ENCODE data around the gene AAGAB. TPM values are rescaled to one million over a fixed set of nuclear protein-coding genes. Genes with fewer than 3 reads are reported as not detected.

AAGAB gene
- polyA plus RNA-seq, 1 donor from 2014 or later, result 114 TPM

DNA sequence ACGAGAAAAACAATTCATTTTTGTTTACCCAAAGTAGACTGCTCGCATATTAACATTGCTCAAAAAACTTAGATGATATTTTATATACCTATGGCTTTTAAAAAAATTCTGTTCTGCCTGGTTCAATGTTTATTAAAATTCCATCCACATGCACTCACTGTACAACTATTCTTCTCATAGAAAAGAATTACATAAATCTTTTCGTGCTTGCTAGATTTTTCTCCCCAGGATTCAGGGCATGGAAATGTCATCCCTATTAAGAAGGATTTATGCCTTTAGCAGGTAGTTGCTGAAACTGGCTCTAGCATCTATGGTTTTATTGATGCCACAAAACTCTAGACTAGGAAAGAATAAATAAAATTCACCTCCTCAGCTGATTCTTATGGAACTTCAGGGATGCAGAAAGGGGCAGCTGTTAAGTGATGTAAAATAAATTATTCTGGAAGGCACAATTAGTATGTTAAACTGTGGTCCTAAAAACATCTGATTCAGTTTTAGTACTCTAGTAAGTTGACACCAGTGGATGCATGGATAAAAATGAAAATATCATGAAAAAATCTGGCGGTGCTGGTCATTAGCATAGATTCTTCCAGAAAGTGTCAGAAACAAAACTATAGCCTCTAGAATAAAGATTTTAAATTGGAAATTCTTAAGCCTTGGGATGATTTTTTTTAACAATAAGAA lies 41.6 kb downstream of the AAGAB start:
- Histone ChIP-seq H4K20me1 (ENCODE audit: insufficient read depth) (no peaks in the 10 kb centered on the region), H3K9ac (ENCODE audit: low read length) (no peak overlapping the region), H2AFZ (ENCODE audit: low read depth, low read length) (no peak overlapping the region), H3K4me2 (ENCODE audit: low read length) (no peak overlapping the region), H3K9me3 (ENCODE audit: low read length) (no peaks in the 10 kb centered on the region), H3K27me3 (ENCODE audit: insufficient read depth, low read depth, low read length) (no peaks in the 10 kb centered on the region), H3K4me3 (ENCODE audit: low read length) (no peak overlapping the region), H3K9me2 (ENCODE audit: insufficient read depth, low read length) (no peaks in the 10 kb centered on the region), H3K36me3 (ENCODE audit: insufficient read depth, low read length) (no peaks in the 10 kb centered on the region), H3K27ac (ENCODE audit: low read length) (no peak overlapping the region), H3K79me2 (replicated peaks; ENCODE audit: insufficient read depth, low read length) (no peaks in the 10 kb centered on the region), H3F3A (ENCODE audit: insufficient read depth, low read length, poor library complexity, severe bottlenecking) (no peaks in the 10 kb centered on the region)
- TF ChIP-seq POLR2AphosphoS5 (IDR thresholded peaks at IDR 0.05) (no peak), RAD21 (conservative IDR thresholded peaks at IDR 0.05) (no peak), EP300 (conservative IDR thresholded peaks at IDR 0.05; ENCODE audit: poor library complexity, severe bottlenecking) (no peak), TAF1 (IDR thresholded peaks at IDR 0.05; ENCODE audit: low read depth) (no peak), MXI1 (conservative IDR thresholded peaks at IDR 0.05; ENCODE audit: poor library complexity, severe bottlenecking) (no peak), EZH2 (IDR thresholded peaks at IDR 0.05; ENCODE audit: borderline replicate concordance, insufficient read depth, low read length, poor library complexity, severe bottlenecking) (no peak), SMC3 (conservative IDR thresholded peaks at IDR 0.05; ENCODE audit: poor library complexity) (no peak)
- TF ChIP-seq, protein P1, sequence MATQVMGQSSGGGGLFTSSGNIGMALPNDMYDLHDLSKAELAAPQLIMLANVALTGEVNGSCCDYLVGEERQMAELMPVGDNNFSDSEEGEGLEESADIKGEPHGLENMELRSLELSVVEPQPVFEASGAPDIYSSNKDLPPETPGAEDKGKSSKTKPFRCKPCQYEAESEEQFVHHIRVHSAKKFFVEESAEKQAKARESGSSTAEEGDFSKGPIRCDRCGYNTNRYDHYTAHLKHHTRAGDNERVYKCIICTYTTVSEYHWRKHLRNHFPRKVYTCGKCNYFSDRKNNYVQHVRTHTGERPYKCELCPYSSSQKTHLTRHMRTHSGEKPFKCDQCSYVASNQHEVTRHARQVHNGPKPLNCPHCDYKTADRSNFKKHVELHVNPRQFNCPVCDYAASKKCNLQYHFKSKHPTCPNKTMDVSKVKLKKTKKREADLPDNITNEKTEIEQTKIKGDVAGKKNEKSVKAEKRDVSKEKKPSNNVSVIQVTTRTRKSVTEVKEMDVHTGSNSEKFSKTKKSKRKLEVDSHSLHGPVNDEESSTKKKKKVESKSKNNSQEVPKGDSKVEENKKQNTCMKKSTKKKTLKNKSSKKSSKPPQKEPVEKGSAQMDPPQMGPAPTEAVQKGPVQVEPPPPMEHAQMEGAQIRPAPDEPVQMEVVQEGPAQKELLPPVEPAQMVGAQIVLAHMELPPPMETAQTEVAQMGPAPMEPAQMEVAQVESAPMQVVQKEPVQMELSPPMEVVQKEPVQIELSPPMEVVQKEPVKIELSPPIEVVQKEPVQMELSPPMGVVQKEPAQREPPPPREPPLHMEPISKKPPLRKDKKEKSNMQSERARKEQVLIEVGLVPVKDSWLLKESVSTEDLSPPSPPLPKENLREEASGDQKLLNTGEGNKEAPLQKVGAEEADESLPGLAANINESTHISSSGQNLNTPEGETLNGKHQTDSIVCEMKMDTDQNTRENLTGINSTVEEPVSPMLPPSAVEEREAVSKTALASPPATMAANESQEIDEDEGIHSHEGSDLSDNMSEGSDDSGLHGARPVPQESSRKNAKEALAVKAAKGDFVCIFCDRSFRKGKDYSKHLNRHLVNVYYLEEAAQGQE (IDR thresholded peaks at IDR 0.05; ENCODE audit: borderline replicate concordance), result no peak
- TF ChIP-seq, protein P2, sequence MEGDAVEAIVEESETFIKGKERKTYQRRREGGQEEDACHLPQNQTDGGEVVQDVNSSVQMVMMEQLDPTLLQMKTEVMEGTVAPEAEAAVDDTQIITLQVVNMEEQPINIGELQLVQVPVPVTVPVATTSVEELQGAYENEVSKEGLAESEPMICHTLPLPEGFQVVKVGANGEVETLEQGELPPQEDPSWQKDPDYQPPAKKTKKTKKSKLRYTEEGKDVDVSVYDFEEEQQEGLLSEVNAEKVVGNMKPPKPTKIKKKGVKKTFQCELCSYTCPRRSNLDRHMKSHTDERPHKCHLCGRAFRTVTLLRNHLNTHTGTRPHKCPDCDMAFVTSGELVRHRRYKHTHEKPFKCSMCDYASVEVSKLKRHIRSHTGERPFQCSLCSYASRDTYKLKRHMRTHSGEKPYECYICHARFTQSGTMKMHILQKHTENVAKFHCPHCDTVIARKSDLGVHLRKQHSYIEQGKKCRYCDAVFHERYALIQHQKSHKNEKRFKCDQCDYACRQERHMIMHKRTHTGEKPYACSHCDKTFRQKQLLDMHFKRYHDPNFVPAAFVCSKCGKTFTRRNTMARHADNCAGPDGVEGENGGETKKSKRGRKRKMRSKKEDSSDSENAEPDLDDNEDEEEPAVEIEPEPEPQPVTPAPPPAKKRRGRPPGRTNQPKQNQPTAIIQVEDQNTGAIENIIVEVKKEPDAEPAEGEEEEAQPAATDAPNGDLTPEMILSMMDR (IDR thresholded peaks at IDR 0.05; ENCODE audit: poor library complexity, severe bottlenecking), result no peak

DNA sequence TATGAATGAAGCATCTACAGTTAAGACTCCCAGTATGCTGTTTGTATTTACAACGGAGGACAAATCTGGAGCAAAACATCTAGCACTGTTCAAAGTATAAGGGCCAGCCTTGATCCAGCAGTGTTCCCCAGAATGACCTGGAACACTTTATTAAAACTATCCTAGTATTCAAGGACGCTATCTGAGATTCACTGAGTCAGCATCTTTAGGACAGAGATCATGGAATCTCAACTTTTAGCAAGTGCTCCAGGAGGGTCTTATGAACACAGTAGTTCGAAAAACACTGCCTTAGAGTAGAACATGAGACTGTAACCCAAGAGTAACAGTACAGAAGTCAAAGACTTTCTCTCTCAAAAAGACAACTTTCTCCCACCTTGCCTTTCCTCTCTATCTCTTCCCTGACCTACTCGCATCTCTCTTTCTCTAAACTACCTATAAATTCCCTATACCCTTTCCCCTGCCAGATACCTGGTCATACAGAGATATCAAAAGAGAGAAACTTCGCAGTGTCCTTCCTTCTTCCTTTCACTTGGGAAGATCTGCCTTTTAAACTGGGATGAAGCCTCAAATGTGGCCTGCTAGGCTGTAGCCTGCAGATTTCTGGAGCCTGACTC lies 43.8 kb downstream of the AAGAB start:
- Histone ChIP-seq H3K27ac (ENCODE audit: low read length) (no peak overlapping the region), H2AFZ (ENCODE audit: low read depth, low read length) (no peak overlapping the region), H3K4me2 (ENCODE audit: low read length) (no peak overlapping the region), H3K36me3 (ENCODE audit: insufficient read depth, low read length) (no peaks in the 10 kb centered on the region), H4K20me1 (ENCODE audit: insufficient read depth) (no peaks in the 10 kb centered on the region), H3K9ac (ENCODE audit: low read length) (no peak overlapping the region), H3F3A (ENCODE audit: insufficient read depth, low read length, poor library complexity, severe bottlenecking) (no peaks in the 10 kb centered on the region), H3K79me2 (replicated peaks; ENCODE audit: insufficient read depth, low read length) (no peaks in the 10 kb centered on the region), H3K9me2 (ENCODE audit: insufficient read depth, low read length) (no peaks in the 10 kb centered on the region), H3K4me3 (ENCODE audit: low read length) (no peak overlapping the region), H3K27me3 (ENCODE audit: insufficient read depth, low read depth, low read length) (no peaks in the 10 kb centered on the region), H3K9me3 (ENCODE audit: low read length) (no peaks in the 10 kb centered on the region)
- no peak for TF ChIP-seq MXI1 (conservative IDR thresholded peaks at IDR 0.05; ENCODE audit: poor library complexity, severe bottlenecking)
- TF ChIP-seq SMC3 (conservative IDR thresholded peaks at IDR 0.05; ENCODE audit: poor library complexity), result no peak
- TF ChIP-seq EP300 (conservative IDR thresholded peaks at IDR 0.05; ENCODE audit: poor library complexity, severe bottlenecking), result no peak
- TF ChIP-seq, protein P2 (IDR thresholded peaks at IDR 0.05; ENCODE audit: poor library complexity, severe bottlenecking), result no peak
- no peak for TF ChIP-seq RAD21 (conservative IDR thresholded peaks at IDR 0.05)
- no peak for TF ChIP-seq POLR2AphosphoS5 (IDR thresholded peaks at IDR 0.05)
- TF ChIP-seq, protein P1 (IDR thresholded peaks at IDR 0.05; ENCODE audit: borderline replicate concordance), result no peak
- no peak for TF ChIP-seq EZH2 (IDR thresholded peaks at IDR 0.05; ENCODE audit: borderline replicate concordance, insufficient read depth, low read length, poor library complexity, severe bottlenecking)
- no peak for TF ChIP-seq TAF1 (IDR thresholded peaks at IDR 0.05; ENCODE audit: low read depth)

All from neural cell (in vitro differentiated cells).